Measurements from ENCODE around the gene AOC3.
"Not testable (repeated sequence)": the region's sequence is repeated elsewhere in the genome, so short reads cannot be mapped to it uniquely, and the experiment has no call there.

AOC3 gene

DNA sequence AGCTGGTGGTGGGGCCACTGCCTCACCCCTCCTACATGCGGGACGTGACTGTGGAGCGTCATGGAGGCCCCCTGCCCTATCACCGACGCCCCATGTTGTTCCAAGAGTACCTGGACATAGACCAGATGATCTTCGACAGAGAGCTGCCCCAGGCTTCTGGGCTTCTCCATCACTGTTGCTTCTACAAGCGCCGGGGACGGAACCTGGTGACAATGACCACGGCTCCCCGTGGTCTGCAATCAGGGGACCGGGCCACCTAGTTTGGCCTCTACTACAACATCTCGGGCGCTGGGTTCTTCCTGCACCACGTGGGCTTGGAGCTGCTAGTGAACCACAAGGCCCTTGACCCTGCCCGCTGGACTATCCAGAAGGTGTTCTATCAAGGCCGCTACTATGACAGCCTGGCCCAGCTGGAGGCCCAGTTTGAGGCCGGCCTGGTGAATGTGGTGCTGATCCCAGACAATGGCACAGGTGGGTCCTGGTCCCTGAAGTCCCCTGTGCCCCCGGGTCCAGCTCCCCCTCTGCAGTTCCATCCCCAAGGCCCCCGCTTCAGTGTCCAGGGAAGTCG is 16.8 kb downstream of the AOC3 start:
- DNase-seq (ENCODE audit: low read depth): not testable (repeated sequence)

- no peak for DNase-seq (ENCODE audit: low read depth)
Observed at GRCh38 chr17:42868338-42868737, 17.3 kb downstream of the AOC3 start.

GRCh38 chr17:42871647-42872046 is 20.6 kb downstream of the AOC3 start:
- no peak for DNase-seq (ENCODE audit: low read depth)

DNA sequence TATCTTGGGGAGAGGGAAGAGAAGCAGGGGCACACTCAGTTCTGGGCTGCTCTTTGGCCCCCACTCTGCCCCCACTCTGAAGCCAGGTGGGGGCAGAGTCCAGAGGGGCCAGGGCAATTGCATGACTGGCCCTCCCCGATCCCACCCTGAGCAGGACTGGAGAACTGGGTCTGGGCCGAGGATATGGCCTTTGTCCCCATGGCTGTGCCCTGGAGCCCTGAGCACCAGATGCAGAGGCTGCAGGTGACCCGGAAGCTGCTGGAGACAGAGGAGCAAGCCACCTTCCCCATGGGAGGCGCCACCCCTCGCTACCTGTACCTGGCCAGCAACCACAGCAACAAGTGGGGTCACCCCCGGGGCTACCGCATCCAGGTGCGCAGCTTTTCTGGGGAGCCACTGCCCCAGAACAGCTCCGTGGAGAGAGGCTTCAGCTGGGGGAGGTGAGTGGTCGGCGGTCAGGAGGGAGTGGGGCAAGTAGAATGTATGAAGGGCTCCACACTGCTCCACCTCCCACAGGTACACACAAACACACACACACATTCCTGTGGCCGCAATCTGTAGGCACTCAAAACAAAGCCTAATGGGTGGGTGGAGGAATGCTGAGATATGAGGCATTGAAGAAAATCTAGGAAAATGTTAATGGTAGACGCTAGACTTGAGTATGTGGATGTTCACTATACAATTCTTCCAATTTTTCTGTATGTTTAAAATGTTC is 21.4 kb downstream of the AOC3 start:
- DNase-seq (ENCODE audit: low read depth): no peak

GRCh38 chr17:42873315-42873714 is 22.3 kb downstream of the AOC3 start:
- no peak for DNase-seq (ENCODE audit: low read depth)

GRCh38 chr17:42873932-42874695 is 23.1 kb downstream of the AOC3 start:
- not testable (repeated sequence) for DNase-seq (ENCODE audit: low read depth)

- no peak for DNase-seq (ENCODE audit: low read depth)
Observed at GRCh38 chr17:42877037-42877436, 26.0 kb downstream of the AOC3 start.

- DNase-seq (ENCODE audit: low read depth): no peak
Observed at GRCh38 chr17:42878123-42878880, 27.3 kb downstream of the AOC3 start.

- no peak for DNase-seq (ENCODE audit: low read depth)
Observed at GRCh38 chr17:42878924-42879595, 28.1 kb downstream of the AOC3 start.

- peak; percentile 15 for DNase-seq (ENCODE audit: low read depth)
Observed at GRCh38 chr17:42879596-42879985, 28.6 kb downstream of the AOC3 start.

DNA sequence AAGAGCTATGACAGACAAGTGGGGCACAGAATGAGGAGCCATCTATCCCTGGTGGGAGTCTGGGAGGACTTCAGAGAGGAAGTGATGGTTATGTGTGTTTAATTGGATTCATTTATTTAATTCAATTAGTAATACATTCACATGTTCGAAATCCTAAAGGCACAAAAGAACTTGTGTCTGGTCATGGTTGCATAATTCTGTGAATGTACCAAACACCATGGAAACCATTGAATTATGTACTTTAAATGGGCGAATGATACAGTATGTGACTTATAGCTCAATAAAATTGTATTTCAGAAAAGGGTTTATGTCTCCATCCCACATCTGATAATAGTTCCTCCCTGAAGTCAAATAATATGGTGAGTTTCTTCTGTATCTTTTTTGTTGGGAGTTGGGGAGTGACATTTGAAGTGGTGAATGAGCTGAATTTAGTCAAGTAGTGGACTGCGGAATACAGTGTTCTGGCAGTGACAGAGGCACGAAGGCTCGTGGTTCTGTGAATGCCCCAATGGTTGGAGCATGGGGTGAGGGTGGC is 29.8 kb downstream of the AOC3 start:
- DNase-seq (ENCODE audit: low read depth): no peak

GRCh38 chr17:42881706-42882105 is 30.7 kb downstream of the AOC3 start:
- DNase-seq (ENCODE audit: low read depth): not testable (repeated sequence)

- no peak for DNase-seq (ENCODE audit: low read depth)
Observed at GRCh38 chr17:42882166-42882565, 31.2 kb downstream of the AOC3 start.

DNA sequence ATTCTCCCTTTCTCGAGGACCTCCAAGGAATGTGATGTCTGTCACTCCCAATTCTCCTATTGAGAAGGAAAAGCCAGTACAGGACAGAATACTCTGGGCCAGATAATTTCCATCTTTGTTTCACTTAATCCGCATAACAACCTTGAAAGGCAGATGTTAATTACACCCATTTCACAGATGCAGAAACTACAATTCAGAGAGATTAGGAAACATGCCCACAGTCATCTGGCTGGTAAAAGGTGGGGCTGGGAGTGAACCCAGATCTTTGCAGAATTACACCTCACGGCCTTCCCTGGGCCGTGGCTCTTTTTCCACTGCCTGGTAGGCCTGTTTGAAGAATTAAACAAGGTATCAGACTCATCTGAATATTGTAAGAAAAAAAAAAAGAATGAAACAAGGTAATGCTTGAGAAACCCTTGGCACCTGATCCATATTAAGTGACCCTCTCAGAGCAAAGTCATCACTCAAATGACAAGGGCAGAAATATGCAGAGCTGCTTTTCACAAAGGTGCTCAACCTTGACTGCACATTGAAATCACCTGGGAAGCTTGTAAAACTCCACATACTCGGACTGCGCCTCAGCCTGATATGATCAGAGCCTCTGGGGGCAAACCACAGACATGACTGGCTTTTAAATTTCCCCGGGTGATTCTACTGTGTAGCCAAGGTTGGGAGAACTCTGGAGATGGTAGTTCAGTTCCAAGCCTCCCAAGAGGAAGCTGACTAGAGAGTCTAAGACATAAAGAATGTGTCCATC is 33.0 kb downstream of the AOC3 start:
- no peak for DNase-seq (ENCODE audit: low read depth)

DNA sequence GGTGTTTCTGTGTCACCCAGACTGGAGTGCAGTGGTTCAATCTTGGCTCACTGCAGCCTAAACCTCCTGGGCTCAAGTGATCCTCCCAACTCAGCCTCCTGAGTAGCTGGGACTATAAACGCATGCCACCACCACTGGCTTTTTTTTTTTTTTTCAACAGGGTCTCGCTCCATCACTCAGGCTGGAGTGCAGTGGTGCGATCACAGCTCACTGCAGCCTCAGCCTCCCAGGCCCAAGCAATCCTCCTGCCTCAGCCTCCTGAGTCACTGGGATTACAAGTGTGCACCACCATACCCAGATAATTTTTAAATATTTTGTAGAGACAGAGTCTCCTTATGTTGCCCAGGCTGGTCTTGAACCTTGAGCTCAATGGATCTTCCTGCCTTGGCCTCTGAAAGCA is 34.8 kb downstream of the AOC3 start:
- not testable (repeated sequence) for DNase-seq (ENCODE audit: low read depth)

DNA sequence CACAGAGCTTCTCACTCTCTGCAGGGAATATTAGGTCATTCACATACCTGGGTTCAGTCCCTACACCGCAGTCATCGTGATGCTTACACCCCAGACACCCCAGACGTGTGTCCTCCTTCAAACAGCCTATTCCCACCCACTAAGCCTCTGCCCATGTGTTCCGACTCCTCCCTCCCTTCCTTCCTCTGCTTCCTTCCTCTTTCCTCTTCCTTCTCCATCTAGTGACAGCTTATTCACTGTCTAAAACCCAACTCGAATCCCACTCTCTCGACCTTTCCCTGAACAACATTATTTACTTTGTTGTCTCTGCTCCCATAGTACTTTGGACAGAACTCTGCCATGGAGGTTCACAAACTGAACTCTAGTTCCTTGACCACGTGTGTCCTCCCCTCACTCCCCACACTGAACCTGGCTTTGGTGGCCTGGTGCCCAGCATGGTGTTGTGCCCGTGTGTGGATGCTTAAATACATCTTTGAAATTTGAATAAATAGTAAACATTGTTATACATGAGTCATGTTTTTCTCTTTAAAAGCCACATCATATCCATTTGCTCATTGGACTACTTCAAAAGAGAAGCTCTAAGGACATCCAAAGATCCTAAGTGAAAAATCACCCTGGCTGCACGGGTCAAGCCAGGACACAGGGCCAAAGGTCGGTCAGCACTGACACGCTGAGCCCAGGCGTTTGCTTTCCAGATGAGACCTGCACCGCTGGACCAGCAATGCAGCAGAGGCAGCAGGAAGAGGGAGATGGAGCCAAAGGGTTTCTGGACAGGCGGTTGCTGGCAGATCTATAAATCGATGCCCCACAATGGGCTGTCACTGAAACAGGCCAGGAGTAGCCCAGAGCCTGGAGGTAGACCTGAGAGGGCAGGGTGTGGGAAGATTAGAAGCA is 35.5 kb downstream of the AOC3 start:
- DNase-seq (ENCODE audit: low read depth): no peak

DNA sequence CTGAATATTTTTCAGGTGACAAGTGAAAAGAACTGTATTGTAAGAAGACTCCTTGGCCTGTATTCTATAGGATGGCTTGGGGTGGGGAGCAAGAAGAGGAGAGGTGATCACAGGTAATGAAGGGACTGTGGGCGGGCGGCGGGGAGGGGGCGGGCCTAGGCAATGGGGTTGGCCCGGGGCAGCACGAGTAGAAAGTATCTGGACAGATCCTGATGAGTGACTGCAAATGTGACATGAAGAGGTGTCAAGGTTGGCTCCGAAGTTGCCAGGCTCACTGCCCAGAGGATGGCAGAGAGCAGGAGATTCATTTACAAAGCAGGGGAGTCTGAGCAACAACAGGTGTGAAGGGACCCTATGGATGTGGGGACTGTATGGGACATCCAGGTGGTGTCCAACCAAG is 38.8 kb downstream of the AOC3 start:
- no peak for DNase-seq (ENCODE audit: low read depth)

- DNase-seq (ENCODE audit: low read depth): no peak
Observed at GRCh38 chr17:42891539-42892152, 40.6 kb downstream of the AOC3 start.

- DNase-seq (ENCODE audit: low read depth): no peak
Observed at GRCh38 chr17:42893359-42893758, 42.4 kb downstream of the AOC3 start.

All from fibroblast of gingiva (primary cell).